ENCODE data around the gene INPP5F.

Gene INPP5F

DNA sequence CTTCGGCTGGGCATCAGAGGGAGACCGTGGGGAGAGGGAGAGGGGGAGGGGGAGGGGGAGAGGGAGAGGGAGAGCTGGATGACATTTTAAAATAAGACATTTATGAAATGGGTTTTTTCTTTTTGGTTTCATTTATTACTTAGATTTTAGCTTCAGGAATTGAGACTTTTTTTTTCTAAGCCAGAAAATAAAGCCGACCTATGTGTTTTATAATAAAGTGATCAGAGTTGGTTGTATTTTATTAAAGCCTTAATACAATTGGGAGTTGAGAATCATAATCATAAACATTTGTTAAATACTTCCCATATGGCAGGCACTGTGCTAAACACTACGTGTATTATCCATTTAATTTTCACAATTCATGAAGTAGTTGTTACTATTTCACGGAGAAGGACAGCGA, 70.2 kb downstream of the INPP5F start (continued):
- TF ChIP-seq, protein P1, sequence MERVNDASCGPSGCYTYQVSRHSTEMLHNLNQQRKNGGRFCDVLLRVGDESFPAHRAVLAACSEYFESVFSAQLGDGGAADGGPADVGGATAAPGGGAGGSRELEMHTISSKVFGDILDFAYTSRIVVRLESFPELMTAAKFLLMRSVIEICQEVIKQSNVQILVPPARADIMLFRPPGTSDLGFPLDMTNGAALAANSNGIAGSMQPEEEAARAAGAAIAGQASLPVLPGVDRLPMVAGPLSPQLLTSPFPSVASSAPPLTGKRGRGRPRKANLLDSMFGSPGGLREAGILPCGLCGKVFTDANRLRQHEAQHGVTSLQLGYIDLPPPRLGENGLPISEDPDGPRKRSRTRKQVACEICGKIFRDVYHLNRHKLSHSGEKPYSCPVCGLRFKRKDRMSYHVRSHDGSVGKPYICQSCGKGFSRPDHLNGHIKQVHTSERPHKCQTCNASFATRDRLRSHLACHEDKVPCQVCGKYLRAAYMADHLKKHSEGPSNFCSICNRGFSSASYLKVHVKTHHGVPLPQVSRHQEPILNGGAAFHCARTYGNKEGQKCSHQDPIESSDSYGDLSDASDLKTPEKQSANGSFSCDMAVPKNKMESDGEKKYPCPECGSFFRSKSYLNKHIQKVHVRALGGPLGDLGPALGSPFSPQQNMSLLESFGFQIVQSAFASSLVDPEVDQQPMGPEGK (CRISPR knock-in tag; IDR thresholded peaks at IDR 0.05; ENCODE audit: borderline replicate concordance): no peak
- TF ChIP-seq SNAI2 (CRISPR knock-in tag; IDR thresholded peaks at IDR 0.05) (no peak), ISL1 (CRISPR knock-in tag; IDR thresholded peaks at IDR 0.05) (no peak), ZFP30 (CRISPR knock-in tag; IDR thresholded peaks at IDR 0.05) (no peak), OSR1 (CRISPR knock-in tag; IDR thresholded peaks at IDR 0.05) (no peak), BACH2 (CRISPR knock-in tag; IDR thresholded peaks at IDR 0.05; ENCODE audit: borderline replicate concordance) (no peak)
- TF ChIP-seq, protein P2, sequence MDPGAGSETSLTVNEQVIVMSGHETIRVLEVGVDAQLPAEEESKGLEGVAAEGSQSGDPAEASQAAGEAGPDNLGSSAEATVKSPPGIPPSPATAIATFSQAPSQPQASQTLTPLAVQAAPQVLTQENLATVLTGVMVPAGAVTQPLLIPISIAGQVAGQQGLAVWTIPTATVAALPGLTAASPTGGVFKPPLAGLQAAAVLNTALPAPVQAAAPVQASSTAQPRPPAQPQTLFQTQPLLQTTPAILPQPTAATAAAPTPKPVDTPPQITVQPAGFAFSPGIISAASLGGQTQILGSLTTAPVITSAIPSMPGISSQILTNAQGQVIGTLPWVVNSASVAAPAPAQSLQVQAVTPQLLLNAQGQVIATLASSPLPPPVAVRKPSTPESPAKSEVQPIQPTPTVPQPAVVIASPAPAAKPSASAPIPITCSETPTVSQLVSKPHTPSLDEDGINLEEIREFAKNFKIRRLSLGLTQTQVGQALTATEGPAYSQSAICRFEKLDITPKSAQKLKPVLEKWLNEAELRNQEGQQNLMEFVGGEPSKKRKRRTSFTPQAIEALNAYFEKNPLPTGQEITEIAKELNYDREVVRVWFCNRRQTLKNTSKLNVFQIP (CRISPR knock-in tag; IDR thresholded peaks at IDR 0.05; ENCODE audit: borderline replicate concordance, low read depth): no peak
- TF ChIP-seq, protein P3, sequence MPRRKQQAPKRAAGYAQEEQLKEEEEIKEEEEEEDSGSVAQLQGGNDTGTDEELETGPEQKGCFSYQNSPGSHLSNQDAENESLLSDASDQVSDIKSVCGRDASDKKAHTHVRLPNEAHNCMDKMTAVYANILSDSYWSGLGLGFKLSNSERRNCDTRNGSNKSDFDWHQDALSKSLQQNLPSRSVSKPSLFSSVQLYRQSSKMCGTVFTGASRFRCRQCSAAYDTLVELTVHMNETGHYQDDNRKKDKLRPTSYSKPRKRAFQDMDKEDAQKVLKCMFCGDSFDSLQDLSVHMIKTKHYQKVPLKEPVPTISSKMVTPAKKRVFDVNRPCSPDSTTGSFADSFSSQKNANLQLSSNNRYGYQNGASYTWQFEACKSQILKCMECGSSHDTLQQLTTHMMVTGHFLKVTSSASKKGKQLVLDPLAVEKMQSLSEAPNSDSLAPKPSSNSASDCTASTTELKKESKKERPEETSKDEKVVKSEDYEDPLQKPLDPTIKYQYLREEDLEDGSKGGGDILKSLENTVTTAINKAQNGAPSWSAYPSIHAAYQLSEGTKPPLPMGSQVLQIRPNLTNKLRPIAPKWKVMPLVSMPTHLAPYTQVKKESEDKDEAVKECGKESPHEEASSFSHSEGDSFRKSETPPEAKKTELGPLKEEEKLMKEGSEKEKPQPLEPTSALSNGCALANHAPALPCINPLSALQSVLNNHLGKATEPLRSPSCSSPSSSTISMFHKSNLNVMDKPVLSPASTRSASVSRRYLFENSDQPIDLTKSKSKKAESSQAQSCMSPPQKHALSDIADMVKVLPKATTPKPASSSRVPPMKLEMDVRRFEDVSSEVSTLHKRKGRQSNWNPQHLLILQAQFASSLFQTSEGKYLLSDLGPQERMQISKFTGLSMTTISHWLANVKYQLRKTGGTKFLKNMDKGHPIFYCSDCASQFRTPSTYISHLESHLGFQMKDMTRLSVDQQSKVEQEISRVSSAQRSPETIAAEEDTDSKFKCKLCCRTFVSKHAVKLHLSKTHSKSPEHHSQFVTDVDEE (CRISPR knock-in tag; IDR thresholded peaks at IDR 0.05): no peak

DNA sequence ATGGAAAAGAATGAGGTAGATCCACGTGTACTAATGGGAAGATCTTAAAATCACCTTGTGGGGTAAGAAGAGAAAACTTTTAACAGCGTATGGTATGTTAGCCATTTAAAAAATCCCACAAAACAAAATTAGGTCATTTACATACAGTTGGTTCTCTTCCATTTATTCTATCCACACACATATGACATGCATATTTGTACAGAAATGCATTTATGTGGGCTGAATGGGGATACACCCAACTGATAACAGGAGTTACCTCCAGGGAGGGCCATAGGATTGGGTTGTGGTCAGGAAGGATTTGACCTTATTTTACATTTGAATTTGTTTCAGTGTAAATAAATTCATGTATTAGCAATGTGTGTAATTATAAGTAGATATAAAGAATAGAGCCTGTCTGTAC, 75.3 kb downstream of the INPP5F start:
- TF ChIP-seq, protein P1 (CRISPR knock-in tag; IDR thresholded peaks at IDR 0.05; ENCODE audit: borderline replicate concordance): no peak
- no peak for TF ChIP-seq BACH2 (CRISPR knock-in tag; IDR thresholded peaks at IDR 0.05; ENCODE audit: borderline replicate concordance)
- TF ChIP-seq ZNF70 (CRISPR knock-in tag; IDR thresholded peaks at IDR 0.05): no peak
- TF ChIP-seq, protein P4, sequence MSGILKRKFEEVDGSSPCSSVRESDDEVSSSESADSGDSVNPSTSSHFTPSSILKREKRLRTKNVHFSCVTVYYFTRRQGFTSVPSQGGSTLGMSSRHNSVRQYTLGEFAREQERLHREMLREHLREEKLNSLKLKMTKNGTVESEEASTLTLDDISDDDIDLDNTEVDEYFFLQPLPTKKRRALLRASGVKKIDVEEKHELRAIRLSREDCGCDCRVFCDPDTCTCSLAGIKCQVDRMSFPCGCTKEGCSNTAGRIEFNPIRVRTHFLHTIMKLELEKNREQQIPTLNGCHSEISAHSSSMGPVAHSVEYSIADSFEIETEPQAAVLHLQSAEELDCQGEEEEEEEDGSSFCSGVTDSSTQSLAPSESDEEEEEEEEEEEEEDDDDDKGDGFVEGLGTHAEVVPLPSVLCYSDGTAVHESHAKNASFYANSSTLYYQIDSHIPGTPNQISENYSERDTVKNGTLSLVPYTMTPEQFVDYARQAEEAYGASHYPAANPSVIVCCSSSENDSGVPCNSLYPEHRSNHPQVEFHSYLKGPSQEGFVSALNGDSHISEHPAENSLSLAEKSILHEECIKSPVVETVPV (CRISPR knock-in tag; IDR thresholded peaks at IDR 0.05): no peak
- no peak for TF ChIP-seq RARB (CRISPR knock-in tag; IDR thresholded peaks at IDR 0.05)
- TF ChIP-seq ISL1 (CRISPR knock-in tag; IDR thresholded peaks at IDR 0.05): no peak
- no peak for TF ChIP-seq OSR1 (CRISPR knock-in tag; IDR thresholded peaks at IDR 0.05)
- no peak for TF ChIP-seq TCF4 (CRISPR knock-in tag; IDR thresholded peaks at IDR 0.05; ENCODE audit: borderline replicate concordance)
- no peak for TF ChIP-seq ESRRG (CRISPR knock-in tag; IDR thresholded peaks at IDR 0.05)
- no peak for TF ChIP-seq PPARA (CRISPR knock-in tag; IDR thresholded peaks at IDR 0.05; ENCODE audit: borderline replicate concordance)
- TF ChIP-seq, protein P5, sequence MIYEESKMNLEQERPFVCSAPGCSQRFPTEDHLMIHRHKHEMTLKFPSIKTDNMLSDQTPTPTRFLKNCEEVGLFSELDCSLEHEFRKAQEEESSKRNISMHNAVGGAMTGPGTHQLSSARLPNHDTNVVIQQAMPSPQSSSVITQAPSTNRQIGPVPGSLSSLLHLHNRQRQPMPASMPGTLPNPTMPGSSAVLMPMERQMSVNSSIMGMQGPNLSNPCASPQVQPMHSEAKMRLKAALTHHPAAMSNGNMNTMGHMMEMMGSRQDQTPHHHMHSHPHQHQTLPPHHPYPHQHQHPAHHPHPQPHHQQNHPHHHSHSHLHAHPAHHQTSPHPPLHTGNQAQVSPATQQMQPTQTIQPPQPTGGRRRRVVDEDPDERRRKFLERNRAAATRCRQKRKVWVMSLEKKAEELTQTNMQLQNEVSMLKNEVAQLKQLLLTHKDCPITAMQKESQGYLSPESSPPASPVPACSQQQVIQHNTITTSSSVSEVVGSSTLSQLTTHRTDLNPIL (CRISPR knock-in tag; IDR thresholded peaks at IDR 0.05; ENCODE audit: low read depth): no peak
- TF ChIP-seq, protein P3 (CRISPR knock-in tag; IDR thresholded peaks at IDR 0.05): no peak
- TF ChIP-seq ZNF565 (CRISPR knock-in tag; conservative IDR thresholded peaks at IDR 0.05; ENCODE audit: low read depth): no peak
- TF ChIP-seq ARNTL (CRISPR knock-in tag; IDR thresholded peaks at IDR 0.05; ENCODE audit: borderline replicate concordance, low read depth): no peak
- TF ChIP-seq GLIS3 (CRISPR knock-in tag; IDR thresholded peaks at IDR 0.05): no peak
- no peak for TF ChIP-seq CSDC2 (CRISPR knock-in tag; IDR thresholded peaks at IDR 0.05)
- TF ChIP-seq ZFP30 (CRISPR knock-in tag; IDR thresholded peaks at IDR 0.05): no peak
- TF ChIP-seq ZFP3 (CRISPR knock-in tag; IDR thresholded peaks at IDR 0.05): no peak

More for the DNA sequence above, 75.3 kb downstream of the INPP5F start:
- ATAC-seq: no peak

Data from SK-N-SH treated with all-trans-retinoic acid at 6 μM for 48 hours (cell line).